ENCODE results near the gene SERTAD1.
A peak's percentile ranks its signal among the peaks of the same experiment; 100 is the strongest.

The SERTAD1 gene

DNA sequence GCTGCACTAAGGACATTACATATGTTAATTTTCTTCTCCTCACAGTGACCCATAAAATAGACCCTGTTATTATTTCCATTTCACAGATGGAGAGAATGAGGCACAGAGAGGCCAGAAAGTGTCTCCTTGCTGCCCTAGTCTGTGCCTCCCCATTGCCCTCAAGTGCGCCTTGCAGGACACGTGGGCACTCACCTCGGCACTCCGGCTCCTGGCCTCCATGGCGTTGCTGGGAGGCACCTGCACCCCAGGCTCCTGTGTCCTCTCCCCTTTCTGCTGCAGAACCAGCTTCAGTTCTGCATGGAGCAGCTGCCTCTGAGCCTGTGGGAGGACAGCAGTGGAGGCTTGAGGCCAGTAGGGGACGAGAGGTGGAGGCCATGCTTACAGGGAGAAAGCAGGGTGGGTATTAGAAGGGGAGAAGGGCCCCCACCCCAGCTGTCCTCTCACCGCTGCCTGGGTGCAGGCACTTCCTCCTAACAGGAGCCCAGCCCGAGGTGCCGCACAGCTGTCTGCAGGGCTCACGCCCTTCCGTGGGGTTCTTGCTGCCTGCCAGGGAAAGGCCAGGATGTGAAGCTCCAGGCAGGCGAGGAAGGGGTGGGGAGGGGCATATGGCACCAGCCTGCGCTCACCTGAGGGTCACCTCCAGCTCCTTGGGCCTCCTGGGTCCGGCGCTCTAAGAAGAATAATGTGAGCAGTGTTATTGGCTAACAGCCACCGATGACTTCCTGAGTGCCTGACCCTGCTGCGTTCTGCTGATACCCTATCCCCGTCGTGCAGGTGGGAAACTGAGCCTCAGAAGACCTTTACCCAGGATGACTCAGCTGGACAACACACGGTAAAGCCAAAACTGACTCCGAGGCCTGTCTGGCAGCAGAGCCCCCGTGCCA lies 17.8 kb downstream of the SERTAD1 start:
- Histone ChIP-seq H3K27me3 (ENCODE audit: control insufficient read depth, insufficient read depth, low read length) (no peaks in the 10 kb centered on the region), H3K9me3 (ENCODE audit: control insufficient read depth, insufficient read depth, low read length) (no peaks in the 10 kb centered on the region), H3K9ac (ENCODE audit: low read depth, low read length) (no peak overlapping the region), H3K4me3 (ENCODE audit: low read depth, low read length) (no peak overlapping the region), H3K36me3 (ENCODE audit: control insufficient read depth, insufficient read depth, low read length) (no peaks in the 10 kb centered on the region), H3K4me1 (ENCODE audit: control insufficient read depth, insufficient read depth, low read length) (peaks cover 5% of the 10 kb centered on the region)

DNA sequence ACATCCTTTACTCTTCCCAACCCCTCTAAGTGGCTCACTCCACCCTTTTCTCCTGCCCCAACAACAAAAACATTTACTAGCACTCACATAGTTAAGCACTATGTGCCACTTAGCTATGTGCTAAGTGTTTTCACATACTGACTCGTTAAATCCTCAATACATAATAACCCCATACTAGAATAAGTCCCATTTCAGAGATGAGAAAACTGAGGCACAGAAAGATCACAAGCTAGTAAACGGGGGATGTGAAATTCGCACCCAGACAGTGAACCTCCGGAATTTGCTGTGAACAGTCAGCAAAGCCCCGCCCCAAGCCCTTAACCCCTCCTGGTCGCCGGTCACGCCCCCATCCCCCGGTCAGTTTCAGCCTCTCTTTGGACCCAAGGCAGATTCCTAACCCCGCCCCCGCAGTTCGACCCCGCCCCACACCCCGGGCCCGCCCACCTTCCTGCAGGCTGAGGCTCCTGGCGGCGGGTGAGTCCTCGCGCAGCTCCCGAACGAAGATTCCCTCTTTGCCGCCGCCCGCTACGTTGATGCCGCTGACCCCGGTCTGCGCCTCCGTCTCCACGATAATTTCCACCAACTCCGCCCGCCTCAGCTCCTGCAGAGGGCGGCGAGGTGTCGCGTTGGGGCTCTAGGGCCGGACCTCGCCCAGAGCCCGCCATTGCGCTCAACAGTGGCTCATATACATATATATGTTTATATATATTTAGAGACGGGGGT lies 22.4 kb downstream of the SERTAD1 start:
- Histone ChIP-seq H3K4me1 (ENCODE audit: control insufficient read depth, insufficient read depth, low read length) (peaks cover 3% of the 10 kb centered on the region), H3K4me3 (ENCODE audit: low read depth, low read length) (peak overlapping the region; percentile 56), H3K9ac (ENCODE audit: low read depth, low read length) (peak overlapping the region; percentile 54), H3K9me3 (ENCODE audit: control insufficient read depth, insufficient read depth, low read length) (no peaks in the 10 kb centered on the region), H3K27me3 (ENCODE audit: control insufficient read depth, insufficient read depth, low read length) (peaks cover 6% of the 10 kb centered on the region), H3K36me3 (ENCODE audit: control insufficient read depth, insufficient read depth, low read length) (no peaks in the 10 kb centered on the region)

DNA sequence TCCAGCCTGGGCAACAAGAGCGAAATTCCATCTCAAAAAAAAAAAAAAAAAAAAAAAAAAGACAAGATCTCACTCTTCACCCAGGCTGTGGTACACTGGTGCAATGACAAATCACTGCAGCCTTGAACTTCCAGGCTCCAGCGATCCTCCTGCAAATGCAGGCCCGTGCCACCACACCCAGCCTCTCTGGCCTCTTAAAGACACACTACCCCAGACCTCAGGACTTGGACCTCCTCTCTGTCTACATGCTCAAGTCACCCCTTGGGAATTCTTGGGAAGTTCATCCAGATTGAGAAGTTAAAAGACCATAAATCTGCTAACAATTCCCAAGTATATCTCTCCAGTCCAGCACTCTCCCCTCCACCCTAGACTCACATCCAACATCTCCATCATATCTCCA lies 25.2 kb downstream of the SERTAD1 start:
- Histone ChIP-seq H3K36me3 (ENCODE audit: control insufficient read depth, insufficient read depth, low read length) (no peaks in the 10 kb centered on the region), H3K9me3 (ENCODE audit: control insufficient read depth, insufficient read depth, low read length) (no peaks in the 10 kb centered on the region), H3K4me3 (ENCODE audit: low read depth, low read length) (no peak overlapping the region), H3K4me1 (ENCODE audit: control insufficient read depth, insufficient read depth, low read length) (peaks cover 3% of the 10 kb centered on the region), H3K9ac (ENCODE audit: low read depth, low read length) (no peak overlapping the region), H3K27me3 (ENCODE audit: control insufficient read depth, insufficient read depth, low read length) (peaks cover 10% of the 10 kb centered on the region)

DNA sequence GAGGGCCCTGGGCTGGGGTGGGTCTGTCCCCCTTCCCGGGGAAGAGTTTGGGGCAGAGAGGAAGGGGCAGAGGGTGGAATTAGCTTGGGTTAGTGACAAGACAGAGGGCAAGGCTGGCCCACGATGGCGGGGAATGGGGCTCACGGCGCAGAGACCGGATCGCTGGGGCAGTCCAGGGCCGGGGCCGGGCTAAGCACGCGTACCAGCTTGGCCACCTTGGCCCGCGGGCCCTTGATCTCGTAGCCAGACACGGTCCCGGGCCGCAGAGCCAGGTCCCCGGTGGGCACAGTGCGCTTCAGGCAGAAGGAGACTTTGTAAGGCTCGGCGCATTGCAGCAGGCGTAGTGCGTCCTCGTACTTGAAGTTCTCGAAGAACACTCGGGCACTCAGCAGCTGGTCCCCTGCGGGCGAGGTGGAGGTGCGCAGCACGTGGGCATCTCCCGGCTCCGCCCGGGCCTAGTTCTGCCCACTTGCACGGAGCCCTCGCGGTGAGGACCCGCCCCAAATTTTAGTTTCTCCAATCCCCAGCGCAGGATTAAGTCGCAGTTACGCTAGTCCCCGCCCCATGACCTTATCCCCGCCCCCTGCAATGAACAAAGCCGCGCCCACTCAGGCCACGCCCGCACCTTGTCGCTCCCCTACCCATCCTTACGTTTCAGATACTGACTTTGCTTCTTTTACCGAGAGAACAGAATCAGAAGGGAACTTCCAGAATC lies 27.2 kb downstream of the SERTAD1 start:
- Histone ChIP-seq H3K4me1 (ENCODE audit: control insufficient read depth, insufficient read depth, low read length) (peaks cover 3% of the 10 kb centered on the region), H3K4me3 (ENCODE audit: low read depth, low read length) (peak overlapping the region; percentile 42), H3K36me3 (ENCODE audit: control insufficient read depth, insufficient read depth, low read length) (no peaks in the 10 kb centered on the region), H3K9me3 (ENCODE audit: control insufficient read depth, insufficient read depth, low read length) (no peaks in the 10 kb centered on the region), H3K27me3 (ENCODE audit: control insufficient read depth, insufficient read depth, low read length) (peaks cover 10% of the 10 kb centered on the region), H3K9ac (ENCODE audit: low read depth, low read length) (peak overlapping the region; percentile 2)

DNA sequence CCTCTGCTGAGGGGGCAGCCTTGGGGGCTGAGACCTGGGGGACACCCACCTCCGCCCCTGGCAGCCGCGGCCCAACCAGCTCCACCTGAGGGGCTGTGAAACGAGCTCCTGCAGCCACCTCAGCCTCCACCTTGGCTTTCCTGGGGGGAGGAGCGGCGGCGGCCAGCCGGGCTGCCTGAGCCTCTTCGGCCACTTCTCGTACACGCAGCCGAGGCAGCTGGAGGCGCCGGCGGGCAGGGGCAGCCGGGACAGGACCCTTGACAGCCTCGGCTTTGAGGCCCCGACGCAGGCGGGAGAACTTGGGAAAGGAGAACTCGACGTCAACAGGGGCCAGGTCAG lies 28.3 kb downstream of the SERTAD1 start:
- Histone ChIP-seq H3K4me1 (ENCODE audit: control insufficient read depth, insufficient read depth, low read length) (peaks cover 3% of the 10 kb centered on the region), H3K9me3 (ENCODE audit: control insufficient read depth, insufficient read depth, low read length) (no peaks in the 10 kb centered on the region), H3K4me3 (ENCODE audit: low read depth, low read length) (no peak overlapping the region), H3K36me3 (ENCODE audit: control insufficient read depth, insufficient read depth, low read length) (no peaks in the 10 kb centered on the region), H3K27me3 (ENCODE audit: control insufficient read depth, insufficient read depth, low read length) (peaks cover 10% of the 10 kb centered on the region), H3K9ac (ENCODE audit: low read depth, low read length) (no peak overlapping the region)

DNA sequence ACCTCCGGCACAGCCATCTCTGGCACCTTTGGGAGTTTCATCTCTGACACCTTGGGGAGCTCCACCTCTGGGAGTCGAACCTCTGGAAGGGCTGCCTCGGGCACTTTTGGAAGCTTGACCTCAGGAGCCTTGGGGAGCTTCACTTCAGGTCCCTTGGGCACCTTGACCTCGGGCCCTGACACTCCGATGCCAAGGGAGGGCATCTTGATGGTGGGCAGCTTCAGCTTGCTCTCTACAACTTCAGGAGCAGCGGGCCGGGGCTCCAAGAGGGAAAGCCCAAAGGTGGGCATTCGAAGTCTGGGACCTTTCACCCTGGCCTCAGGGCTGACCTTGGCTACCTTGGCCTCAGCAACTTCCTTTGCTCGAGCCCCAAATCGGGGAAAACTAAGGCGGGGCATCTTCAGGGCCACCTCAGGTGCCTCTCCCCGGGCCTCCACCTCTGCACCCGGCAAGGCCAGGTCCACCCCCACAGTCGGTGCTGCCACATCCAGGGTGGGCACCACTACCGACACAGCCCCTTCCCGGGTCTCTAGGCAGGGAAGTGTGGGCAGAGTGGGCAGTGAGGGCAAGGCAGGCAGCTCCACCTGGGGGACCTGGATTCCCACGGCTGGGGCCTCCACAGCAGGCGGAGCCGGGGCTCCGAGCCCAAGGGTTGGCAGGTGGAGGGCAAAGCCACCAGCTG lies 28.8 kb downstream of the SERTAD1 start:
- Histone ChIP-seq H3K9me3 (ENCODE audit: control insufficient read depth, insufficient read depth, low read length) (no peaks in the 10 kb centered on the region), H3K4me1 (ENCODE audit: control insufficient read depth, insufficient read depth, low read length) (peaks cover 3% of the 10 kb centered on the region), H3K36me3 (ENCODE audit: control insufficient read depth, insufficient read depth, low read length) (no peaks in the 10 kb centered on the region), H3K4me3 (ENCODE audit: low read depth, low read length) (no peak overlapping the region), H3K27me3 (ENCODE audit: control insufficient read depth, insufficient read depth, low read length) (peaks cover 10% of the 10 kb centered on the region), H3K9ac (ENCODE audit: low read depth, low read length) (no peak overlapping the region)

DNA sequence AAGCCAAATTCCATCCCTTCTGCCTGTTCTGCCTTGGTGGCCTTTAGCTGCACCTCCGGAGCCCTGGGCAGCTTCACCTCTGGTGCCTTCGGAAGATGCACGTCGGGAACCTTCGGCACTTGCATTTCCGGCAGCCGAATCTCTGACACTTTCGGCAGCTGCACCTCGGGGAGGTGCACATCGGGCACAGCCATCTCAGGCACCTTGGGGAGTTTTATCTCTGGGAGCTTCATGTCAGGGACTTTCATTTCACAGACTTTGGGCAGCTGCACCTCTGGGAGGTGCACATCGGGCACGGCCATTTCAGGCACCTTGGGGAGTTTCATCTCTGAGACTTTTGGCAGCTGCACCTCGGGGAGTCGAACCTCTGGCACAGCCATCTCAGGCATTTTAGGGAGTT lies 29.8 kb downstream of the SERTAD1 start:
- Histone ChIP-seq H3K27me3 (ENCODE audit: control insufficient read depth, insufficient read depth, low read length) (peaks cover 10% of the 10 kb centered on the region), H3K36me3 (ENCODE audit: control insufficient read depth, insufficient read depth, low read length) (no peaks in the 10 kb centered on the region), H3K4me1 (ENCODE audit: control insufficient read depth, insufficient read depth, low read length) (peaks cover 3% of the 10 kb centered on the region), H3K4me3 (ENCODE audit: low read depth, low read length) (no peak overlapping the region), H3K9me3 (ENCODE audit: control insufficient read depth, insufficient read depth, low read length) (no peaks in the 10 kb centered on the region), H3K9ac (ENCODE audit: low read depth, low read length) (no peak overlapping the region)

DNA sequence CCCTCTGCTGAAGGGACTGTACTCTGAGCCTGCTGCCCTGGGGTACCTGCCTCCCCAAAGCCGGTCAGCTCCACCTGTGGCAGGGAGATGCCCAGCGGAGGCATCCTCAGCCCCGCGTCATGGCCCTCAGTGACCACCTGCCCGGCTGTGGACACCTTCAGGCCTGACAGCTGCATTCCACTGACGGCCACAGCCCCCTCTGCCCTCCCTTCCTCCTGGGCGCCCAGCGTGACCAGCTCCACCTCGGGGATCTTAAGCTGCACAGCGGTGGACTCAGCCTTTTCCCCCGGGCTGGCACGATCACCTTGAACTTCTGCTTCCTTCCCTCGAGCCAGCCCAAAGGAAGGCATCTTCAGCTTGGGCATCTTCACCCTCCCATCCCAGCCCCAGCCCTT lies 31.0 kb downstream of the SERTAD1 start:
- H3K4me1 ChIP-seq (ENCODE audit: control insufficient read depth, insufficient read depth, low read length) = peaks cover 3% of the 10 kb centered on the region
- no peak overlapping the region for H3K9ac ChIP-seq (ENCODE audit: low read depth, low read length)
- no peaks in the 10 kb centered on the region for H3K9me3 ChIP-seq (ENCODE audit: control insufficient read depth, insufficient read depth, low read length)
- H3K27me3 ChIP-seq (ENCODE audit: control insufficient read depth, insufficient read depth, low read length) = peaks cover 10% of the 10 kb centered on the region
- no peak overlapping the region for H3K4me3 ChIP-seq (ENCODE audit: low read depth, low read length)
- no peaks in the 10 kb centered on the region for H3K36me3 ChIP-seq (ENCODE audit: control insufficient read depth, insufficient read depth, low read length)

DNA sequence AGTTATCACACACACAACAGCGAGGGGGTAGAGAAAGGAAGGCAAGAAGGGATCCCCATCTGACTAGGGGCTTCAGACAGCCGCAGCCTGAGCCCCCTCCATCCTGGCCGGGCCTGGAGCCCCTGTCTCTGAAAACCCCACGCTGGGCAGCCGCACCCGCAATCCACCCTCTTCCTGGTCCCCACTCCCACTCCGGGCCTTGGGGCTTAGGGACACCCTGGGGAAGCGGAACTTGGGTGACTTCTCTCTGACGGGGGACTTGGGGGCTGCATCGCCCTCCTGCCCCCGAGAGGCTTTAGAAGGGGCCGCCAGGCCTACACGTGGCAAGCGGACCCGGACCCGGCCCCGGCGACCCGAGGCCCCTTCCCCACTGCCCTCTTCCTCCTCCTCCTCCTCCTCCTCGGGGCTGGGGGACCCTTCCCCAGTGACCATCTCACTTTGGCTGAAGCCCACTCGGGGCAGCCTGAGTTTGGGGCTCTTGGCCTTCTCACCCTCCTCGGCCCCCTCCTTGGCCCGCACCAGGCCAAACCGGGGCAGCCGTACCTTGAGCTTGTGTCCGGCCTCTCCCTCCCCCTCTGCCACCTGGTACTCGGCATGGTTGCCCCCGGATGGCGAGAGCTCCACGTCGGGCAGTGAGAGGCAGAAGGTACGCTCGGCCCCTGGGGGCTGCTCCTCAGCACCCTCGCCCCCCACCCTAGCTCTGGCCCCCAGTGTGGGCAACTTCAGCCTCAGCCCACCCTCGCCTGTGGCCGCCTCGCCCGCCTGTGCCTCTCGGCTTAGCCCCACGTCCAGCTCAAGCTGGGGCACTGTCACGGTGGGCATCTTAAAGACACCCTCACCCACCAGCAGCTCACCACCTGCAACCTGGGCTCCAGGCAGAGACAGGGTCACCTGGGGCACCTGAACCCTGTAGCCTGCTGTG lies 31.6 kb downstream of the SERTAD1 start:
- Histone ChIP-seq H3K4me3 (ENCODE audit: low read depth, low read length) (no peak overlapping the region), H3K36me3 (ENCODE audit: control insufficient read depth, insufficient read depth, low read length) (no peaks in the 10 kb centered on the region), H3K9ac (ENCODE audit: low read depth, low read length) (no peak overlapping the region)

DNA sequence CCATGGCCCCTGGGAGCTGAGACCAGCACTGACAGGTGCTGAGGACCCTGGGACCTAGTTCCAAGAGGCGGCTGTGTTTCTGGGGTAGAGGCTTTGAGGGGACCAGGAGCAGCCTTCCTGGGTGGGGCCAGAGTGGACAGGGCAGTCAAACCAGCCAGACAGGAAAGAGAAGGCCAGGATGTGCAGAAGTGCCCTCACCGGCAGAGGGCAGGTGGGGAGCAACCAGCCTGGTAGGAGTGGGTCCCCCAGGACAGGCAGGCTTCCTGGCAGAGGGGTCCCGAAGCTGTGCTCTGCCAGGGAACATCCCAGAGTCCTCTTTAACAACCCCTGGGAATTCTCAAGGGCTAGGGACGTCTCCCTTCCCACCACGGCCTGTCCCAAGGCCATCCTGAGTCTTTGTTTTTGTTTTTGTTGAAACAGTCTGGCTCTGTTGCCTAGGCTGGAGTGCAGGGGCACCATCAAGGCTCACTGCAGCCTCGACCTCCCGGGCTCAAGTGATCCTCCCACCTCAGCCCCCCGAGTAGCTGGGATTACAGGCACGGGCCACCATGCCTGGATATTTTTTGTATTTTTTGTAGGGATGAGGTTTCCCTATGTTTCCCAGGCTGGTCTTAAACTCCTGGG lies 32.8 kb downstream of the SERTAD1 start:
- Histone ChIP-seq H3K9me3 (ENCODE audit: control insufficient read depth, insufficient read depth, low read length) (no peaks in the 10 kb centered on the region), H3K9ac (ENCODE audit: low read depth, low read length) (no peak overlapping the region), H3K4me3 (ENCODE audit: low read depth, low read length) (no peak overlapping the region), H3K4me1 (ENCODE audit: control insufficient read depth, insufficient read depth, low read length) (no peaks in the 10 kb centered on the region), H3K36me3 (ENCODE audit: control insufficient read depth, insufficient read depth, low read length) (no peaks in the 10 kb centered on the region), H3K27me3 (ENCODE audit: control insufficient read depth, insufficient read depth, low read length) (peaks cover 2% of the 10 kb centered on the region)

More for the DNA sequence above, 31.6 kb downstream of the SERTAD1 start:
- Histone ChIP-seq H3K27me3 (ENCODE audit: control insufficient read depth, insufficient read depth, low read length) (peaks cover 6% of the 10 kb centered on the region), H3K4me1 (ENCODE audit: control insufficient read depth, insufficient read depth, low read length) (peaks cover 2% of the 10 kb centered on the region), H3K9me3 (ENCODE audit: control insufficient read depth, insufficient read depth, low read length) (no peaks in the 10 kb centered on the region)
